ENCODE measurements around the gene IMPDH2. TPM values are rescaled to one million over a fixed set of nuclear protein-coding genes. Genes with fewer than 3 reads are reported as not detected.

Gene IMPDH2
- total RNA-seq, 1 donor from 2014 or later = 181 TPM

DNA sequence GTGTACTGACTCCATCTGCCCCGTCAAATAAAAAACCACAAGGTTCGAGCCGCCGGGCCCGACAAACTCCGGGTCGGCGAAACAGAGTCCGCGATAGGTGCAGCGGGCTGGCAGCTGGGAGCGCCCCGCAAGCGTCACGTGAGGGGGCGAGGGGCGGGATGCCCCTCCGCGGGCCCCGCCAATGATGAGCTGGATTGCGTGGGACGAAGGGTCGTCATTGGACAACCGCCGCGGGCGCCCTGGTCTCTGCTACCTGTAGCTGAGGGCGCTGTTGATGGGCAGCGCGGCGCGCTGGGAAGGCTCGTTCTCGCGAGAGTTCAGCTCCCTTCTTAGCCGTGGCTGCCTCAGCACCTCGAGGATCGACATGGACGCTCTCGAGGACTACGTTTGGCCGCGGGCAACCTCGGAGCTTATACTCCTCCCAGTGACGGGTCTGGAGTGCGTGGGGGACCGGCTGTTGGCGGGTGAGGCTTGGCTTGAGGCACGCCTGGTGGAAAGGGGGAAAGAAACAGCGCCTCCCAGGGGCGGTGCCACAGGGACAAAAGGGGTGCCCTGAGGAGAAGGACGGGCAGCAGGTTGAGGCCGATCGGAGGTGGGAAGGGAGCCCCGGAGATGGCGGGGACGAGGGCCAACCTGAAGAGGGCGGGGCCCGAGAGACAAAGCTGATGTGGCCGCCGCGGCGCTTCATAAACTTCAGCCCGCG lies 22.0 kb downstream of the IMPDH2 start, which contains the start of gene WDR6:
Gene WDR6 (plus strand): TSS at position 324 of the 703 bp plus-strand sequence. CDS start 41 bp downstream, at position 365.
- peak; percentile 99 for DNase-seq (ENCODE audit: low spot score)

DNA sequence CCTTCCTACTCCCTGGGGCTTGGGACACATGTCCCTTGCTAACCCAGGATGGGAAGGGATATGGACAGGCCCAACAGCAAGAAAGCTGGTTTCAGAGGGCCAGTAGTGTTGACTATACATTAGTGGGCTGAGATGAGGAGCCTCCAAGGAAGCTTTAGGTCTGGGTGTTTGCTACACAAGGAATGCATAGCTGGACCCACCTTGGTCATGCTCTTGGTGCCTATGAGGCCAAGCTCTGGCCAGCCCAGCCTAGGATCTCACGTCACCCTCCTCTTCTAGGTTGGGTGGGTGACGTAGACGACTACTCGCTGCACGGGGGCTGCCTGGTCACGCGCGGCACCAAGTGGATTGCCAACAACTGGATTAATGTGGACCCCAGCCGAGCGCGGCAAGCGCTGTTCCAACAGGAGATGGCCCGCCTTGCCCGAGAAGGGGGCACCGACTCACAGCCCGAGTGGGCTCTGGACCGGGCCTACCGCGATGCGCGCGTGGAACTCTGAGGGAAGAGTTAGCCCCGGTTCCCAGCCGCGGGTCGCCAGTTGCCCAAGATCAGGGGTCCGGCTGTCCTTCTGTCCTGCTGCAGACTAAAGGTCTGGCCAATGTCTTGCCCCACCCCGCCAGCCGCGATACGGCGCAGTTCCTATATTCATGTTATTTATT lies 22.7 kb downstream of the IMPDH2 start:
- peak; percentile 43 for DNase-seq (ENCODE audit: low spot score)

DNA sequence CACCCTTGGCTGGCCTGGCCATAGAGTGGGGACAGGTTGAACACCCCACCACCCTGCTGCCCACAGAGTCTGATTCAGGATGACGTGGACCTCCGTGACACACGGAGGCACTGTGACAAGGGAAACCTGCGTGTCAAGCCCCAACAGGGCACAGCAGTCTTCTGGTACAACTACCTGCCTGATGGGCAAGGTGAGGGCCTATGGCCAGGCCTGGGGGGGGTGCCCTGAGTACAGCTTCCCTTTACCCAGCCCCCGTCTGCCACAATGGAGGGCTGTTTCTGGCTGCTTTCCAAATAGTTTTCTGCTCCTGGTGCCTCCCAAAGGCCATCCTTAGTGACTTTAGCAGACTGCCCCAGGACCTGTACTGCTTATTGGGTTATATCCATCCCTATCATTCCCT lies 23.2 kb downstream of the IMPDH2 start:
- DNase-seq (ENCODE audit: low spot score) = no peak

DNA sequence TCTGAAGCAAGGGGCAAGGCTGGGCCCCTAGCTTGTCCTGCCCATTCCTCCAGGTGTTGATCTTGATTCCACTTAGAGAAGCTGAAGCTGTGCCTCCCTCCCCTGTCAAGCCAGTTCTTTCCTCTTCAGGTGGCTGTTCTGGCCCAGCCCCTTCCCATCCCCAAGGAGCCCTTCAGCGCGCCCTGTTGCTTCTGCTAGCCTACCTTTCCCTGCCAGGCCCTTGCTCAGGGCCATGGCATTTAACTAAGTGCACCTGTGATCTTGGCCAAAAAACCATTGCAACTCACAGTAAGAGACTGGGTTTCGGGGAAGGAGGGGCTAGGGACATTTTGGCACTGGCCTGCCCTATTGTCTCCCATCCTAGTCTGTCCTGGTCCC lies 23.9 kb downstream of the IMPDH2 start:
- no peak for DNase-seq (ENCODE audit: low spot score)

DNA sequence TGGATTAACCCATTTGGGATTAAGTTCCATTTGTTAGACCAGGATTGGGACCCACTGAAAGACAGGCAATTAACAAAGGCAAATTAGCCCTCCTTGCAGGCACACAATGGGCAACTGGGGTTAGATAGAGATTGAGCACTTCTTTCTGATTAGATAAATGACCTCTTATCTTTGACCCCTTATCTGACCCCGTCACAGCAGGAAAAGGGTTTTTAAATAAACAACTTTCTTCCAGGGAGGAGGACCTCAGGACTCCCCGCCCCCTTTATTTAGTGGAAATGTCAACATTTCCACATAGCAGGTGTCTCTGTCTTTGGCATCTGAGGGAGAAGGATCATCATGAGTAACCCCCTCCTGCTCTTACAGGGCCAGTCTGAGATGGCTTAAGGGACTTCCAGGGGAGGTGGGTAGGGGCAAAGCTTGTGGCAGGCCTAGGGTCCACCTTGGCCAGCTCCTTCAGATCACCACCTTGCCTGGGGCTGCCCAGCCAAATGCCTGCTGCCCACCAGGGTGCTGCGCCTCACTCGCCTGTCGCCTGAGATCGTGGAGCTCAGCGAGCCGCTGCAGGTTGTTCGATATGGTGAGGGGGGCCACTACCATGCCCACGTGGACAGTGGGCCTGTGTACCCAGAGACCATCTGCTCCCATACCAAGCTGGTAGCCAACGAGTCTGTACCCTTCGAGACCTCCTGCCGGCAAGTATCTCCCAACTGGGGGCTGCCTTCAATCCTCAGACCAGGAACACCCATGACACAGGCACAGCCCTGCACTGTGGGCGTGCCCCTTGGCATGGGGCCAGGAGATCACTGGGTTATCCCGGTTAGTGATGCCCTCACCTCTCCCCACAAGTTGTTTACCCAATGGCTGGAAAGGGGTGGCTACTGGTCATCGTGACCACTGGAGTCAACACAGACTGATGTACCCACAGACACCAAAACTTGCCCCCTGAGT lies 24.6 kb downstream of the IMPDH2 start:
- DNase-seq (ENCODE audit: low spot score) = no peak

DNA sequence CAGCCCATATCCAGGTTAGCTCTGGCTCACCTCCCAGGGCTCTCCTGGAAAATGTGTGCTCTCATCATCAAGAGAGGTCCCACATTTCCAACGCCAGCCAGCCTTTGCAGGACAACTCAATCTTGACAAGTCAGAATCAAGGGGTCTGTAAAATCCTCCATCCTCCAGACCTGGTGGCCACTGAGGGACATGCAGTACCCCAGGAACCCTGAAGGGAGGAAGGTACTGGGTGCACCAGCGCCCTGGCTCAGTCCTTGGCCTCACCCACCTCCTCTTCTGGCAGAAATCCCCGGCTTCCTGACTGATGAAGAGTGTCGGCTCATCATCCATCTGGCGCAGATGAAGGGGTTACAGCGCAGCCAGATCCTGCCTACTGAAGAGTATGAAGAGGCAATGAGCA lies 28.0 kb downstream of the IMPDH2 start:
- DNase-seq (ENCODE audit: low spot score) = no peak

DNA sequence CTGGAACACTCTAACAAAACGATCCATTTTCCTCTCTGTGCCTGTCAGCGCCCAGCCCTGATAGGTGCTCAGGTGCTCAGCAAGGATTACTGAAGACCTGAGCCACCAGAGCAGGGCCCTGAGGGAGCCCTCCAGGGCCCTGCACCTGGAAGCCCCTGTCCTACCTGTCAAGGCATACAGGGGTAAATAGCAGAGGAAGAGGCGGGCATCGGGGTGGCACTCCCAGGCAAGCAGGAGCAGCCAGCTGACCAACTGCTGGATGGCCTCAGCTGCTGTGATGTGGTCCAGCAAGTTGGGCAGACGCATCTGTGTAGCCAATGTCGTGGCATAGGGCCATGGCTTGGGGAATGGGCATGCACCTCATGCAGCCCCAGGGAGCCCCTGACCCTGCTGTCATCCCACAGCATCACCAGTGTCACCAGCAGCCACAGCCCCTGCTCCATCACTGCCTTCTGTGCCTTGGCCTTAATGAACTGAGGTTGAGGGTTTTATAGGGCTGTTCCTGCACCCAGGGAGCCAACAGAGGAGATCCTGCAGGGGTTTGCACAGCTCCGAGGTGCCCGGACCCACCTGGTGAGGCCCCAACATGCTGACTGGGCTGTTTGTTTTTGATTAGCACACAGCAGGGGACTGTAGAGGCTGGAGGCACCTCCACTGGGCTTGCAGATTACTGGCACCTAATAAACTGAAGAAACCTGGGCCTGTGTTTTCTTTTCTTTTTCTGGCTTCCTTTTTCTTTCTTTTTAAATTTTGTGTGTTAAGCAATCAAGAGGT lies 29.9 kb downstream of the IMPDH2 start:
- DNase-seq (ENCODE audit: low spot score) = no peak

DNA sequence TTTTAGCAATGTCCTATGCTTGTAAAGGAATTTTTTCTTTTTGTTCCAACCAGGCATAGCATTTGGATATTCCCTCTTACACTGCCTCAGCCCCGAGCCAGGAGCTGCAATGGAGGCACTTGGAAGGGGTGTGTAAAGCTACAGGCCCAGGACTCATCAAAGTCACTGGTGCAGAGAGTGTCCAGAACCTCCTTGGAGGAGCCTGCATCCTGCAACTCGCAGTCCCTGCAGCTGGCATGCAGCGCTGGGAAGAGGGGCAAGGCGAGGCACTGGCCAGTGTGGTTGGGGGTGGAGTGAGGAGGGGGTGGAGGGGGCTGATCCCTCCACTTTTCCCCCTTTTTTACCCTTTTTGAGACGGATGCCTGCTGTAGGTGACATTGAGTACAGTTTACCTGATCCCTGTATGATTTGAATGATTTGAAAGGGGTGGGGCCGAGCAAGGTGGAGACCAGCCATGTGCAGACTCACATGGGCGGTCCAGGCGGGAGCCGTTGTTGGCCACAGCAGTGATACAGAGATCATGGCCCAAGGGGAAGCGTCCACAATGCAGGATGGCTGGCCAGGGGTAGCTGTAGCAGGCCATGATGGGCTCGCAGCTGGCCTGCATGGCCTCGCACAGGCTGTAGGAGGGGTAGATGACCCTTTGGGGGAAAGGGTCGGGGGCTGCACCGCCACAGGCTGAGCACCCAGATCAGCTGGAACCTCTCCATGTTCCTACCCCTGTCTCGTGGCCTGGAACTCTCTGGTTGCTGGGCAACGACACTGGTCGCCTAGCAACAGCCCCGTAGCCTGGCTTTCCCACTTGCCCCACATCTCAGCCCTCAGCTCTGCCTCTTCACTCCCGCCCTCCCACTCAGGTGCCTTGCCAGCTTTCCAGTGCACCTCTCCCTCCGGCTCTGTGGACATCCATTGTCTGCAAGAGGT lies 31.2 kb downstream of the IMPDH2 start:
- no peak for DNase-seq (ENCODE audit: low spot score)

DNA sequence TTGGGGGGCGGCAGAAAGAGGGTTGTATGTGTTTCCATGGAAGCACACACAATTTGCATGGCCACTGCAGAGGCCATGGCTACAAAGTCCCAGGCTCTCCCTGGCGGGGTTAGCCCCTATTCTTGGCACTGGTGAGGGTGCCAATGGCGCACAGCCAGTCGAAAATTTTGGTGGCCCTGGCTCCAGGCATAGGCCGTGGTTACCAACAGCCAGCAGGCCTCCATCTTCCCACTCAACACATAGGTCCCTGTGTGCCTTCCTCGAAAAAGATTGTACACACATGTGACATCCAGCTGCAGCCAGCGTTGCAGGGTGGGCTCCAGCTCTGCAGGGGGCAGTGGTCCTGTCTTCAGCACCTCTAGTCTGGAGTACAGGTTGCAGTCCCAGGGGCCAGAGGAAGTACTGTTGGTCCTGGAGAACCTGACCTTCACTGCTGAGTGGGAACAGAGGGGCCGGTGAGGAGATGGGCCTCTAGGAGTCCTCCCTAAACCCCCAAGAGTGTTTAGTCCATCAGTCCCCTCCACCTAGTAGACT lies 32.0 kb downstream of the IMPDH2 start:
- DNase-seq (ENCODE audit: low spot score) = no peak

DNA sequence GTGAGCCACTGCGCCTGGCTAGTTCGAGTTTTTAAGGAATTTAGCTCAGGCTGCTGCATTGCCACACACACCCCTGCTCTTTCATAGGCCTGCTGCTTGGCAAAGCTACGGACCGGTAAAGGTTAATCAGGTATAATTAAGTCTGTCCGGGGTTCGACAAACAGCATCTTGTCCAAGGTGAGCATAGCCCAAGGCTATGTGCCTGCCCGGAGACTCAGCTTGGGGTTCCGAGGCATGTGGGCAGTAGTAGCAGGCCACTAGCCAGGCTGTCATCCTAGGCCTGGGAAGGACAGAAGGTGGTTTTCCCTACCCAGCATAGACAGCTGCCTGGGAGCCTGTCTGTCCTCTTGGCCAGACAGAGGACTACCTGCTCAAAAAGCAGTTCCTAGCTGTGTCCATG lies 32.6 kb downstream of the IMPDH2 start:
- no peak for DNase-seq (ENCODE audit: low spot score)

DNA sequence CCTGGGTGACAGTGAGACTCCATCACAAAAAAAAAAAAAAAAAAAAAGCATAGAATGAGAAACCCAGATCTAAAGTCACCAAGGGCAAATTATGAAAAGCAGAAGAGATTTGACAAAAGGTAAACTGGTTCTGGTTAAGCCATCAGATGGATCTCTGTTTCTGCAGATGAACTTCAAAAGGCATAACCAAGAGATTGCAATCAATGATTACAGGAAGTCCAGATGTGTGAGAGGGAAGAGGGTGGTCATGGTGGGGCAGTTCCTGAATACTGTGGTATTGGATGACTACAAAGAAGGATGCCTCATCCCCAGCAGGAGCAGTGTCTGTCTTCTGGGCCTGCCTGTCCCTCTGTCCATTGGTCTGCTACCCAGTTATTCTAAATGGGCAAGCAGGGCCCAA lies 35.4 kb downstream of the IMPDH2 start:
- no peak for DNase-seq (ENCODE audit: low spot score)

DNA sequence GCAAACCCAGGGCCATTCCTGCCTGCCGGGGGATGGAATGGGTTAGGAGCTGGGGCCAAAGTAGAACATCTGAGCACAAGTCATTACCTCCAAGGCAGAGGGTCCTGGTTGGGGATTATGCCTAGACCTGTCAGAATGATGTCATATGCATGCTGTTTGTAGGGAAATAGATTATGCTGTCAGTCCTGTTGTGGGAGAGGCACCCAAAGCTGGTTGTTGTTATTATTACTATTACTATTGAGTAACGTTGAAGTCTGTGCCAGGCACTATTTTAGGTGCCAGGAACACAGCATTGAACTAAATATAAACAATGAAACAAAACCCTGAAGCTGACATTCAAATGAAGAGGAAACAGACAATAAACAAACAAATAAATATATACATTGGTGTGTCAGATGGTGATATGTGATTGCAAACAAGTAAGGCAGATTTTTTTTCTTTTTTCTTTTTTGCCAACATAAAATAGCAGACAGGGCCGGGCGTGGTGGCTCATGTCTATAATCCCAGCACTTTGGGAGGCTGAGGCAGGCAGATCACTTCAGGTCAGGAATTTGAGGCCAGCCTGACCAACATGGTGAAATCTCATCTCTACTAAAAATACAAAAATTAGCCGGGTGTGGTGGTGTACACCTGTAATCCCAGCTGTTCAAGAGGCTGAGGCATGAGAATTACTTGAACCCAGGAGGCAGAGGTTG lies 37.2 kb downstream of the IMPDH2 start:
- DNase-seq (ENCODE audit: low spot score) = no peak

DNA sequence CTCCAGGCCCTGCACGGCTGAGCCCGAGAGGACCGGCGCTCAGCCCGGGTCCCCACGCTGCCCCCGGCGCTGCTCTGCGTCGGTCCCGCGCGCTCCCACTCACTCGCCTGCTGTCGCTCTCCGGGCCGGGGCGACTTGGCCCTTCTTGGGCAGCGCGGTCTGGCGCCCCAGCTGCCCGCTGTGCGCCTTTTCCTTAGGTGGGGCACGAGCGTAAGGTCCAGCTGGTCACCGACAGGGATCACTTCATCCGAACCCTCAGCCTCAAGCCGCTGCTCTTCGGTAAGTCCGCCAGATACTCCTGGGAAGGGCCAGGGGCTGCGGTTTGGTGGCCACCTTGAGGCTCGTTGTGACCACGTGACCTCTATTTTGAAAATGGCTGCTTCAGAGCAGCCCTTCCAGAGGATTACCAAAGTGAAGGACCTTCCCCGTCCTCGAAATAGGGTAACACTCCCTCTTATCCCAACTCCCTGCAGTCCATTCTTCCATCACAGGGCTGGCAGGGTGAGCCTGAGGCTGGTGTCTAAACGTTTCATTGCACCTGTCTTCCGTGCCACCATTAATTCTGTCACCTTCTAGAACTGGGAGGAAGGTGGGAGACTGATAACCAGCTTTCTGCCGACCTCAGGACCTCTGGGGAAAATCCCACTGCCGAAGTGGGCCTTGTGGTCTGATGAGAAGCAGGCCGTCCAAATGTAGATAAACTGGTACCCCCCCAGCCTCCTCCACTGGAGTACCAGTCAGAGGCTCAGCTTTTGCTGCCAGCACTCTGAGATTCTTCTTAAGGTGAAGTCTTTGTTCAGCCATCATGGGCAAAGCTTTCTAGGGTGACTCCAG lies 38.3 kb downstream of the IMPDH2 start:
- no peak for DNase-seq (ENCODE audit: low spot score)

DNA sequence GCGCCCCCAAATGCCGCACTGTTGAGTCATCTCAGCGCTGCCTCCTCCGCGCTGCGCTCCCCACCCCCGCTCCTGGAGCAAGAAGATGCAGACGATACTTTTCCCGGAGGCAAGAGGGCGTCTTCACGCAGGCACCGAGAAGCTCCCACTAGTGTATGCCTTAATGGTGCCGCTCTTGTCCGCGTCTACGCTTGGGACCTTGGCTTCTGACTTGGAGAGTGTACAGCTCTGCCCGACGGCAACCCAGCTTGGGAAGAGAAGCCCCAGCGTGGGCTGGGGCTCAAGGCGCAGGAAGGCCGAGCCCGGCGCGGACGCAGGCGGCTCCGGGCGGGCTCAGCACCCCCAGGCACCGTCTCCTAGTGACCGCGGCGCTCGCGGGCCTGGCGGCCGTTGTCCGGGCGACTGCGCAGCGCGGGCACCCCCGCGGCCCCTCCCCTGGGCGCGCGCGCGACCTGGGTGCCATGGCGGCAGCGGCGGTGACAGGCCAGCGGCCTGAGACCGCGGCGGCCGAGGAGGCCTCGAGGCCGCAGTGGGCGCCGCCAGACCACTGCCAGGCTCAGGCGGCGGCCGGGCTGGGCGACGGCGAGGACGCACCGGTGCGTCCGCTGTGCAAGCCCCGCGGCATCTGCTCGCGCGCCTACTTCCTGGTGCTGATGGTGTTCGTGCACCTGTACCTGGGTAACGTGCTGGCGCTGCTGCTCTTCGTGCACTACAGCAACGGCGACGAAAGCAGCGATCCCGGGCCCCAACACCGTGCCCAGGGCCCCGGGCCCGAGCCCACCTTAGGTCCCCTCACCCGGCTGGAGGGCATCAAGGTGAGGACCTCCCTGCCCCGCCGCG lies 39.2 kb downstream of the IMPDH2 start, which contains the start of gene P4HTM:
Gene P4HTM (plus strand): TSS at position 446 of the 840 bp plus-strand sequence. CDS start 16 bp downstream, at position 462.
- peak; percentile 97 for DNase-seq (ENCODE audit: low spot score)

DNA sequence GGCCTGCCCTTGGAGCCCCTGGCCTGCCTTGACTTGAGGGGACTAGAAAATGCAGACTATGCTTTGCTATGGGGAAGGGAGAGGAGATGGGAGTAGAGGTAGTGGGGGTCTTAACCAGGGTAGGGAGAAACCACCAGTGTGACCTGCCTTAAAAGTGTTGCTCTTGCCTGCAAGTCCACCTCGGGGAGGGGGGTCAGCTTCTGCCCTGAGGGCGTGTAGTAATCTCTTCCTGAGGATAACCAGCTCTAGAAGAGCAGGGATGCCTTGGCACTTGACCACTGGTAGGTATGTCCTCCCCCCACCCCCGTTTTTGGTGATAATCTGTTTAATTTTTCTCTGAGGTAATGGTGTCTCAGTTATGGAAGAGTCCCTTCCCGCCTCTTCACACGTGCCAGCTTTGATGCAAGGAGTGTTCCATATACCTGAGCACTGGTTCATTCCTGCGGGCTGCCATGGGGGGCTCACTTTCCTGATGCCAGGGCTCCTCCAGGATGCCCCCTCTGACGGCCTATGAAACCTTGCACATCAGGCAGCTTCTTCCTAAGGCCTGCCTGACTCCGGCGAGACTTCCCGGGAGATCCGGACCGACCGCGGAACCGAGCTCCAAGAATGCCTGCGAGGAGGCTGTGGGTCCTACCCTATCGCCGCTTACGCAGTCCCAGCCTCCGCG lies 39.9 kb downstream of the IMPDH2 start:
- peak; percentile 32 for DNase-seq (ENCODE audit: low spot score)

DNA sequence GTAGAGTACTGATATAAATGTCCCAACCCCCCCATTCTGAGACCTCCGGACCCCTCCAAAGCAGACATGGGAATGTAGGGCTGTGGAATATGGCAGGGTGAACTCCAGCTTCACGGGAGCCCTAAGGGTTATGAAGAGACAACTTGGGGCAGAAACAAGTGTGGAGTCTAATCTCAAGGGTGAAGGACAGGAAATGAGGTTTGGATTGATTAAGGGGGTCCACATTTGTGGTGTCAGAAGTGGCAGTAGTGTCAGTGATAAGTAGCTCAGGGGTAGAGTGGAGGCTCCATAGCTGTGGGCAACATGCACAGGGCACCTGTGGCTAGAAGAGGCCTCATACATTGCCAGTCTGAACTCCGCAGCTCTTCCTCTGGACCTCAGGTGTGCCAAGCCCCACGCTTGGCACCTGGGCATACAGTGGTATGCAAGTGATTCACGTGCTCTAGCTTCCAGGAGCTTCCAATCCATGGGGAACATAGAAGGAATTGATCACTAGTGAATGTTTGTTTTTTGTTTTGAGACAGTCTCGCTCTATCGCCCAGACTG lies 43.3 kb downstream of the IMPDH2 start:
- DNase-seq (ENCODE audit: low spot score) = no peak

DNA sequence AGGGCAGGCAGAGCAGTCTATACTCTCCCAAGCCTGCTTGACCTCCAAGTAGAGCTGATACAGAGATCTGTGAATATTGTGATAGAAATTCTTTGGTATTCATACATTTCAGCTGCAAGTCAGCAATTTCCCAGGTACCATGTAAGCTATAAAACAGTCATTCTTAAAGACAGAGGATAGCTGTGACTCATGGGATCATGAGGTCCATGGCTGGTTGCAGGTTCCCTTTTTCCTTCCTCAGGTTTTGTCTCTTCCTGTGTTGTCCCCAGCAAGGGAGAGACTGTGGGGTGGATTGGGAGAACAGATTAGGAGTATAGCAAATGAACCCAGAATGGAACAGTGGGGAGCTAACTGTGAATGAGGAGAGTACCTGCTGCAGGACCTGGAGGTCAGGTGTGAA lies 44.5 kb downstream of the IMPDH2 start:
- no peak for DNase-seq (ENCODE audit: low spot score)

Measured in umbilical cord (tissue), 2 donors.